ENCODE data around the gene SEPTIN7. TPM values are rescaled to one million over a fixed set of nuclear protein-coding genes. Genes with fewer than 3 reads are reported as not detected.

The SEPTIN7 gene
- total RNA-seq, 2 experiments from 2014 or later = 175 to 270 TPM

DNA sequence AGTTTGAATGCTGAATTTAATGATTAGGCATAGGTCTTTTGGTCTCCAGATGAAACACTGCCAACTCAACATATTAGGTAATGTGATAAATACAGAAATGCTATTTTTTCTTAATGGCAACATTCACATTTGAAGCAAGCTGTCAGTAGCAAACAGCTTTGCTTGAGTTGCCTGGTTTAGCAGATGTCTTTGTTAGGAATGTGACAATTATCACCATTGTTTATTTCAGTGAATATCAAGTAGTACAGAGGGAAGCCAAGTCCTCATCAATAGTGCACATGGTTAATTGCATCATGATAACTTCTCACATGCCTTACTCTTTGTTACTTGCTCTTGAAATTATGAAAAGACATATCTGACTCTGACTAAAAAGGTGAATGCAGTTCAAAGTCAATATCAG lies 23.7 kb upstream of the SEPTIN7 start:
- TF ChIP-seq EZH2phosphoT487 (IDR thresholded peaks at IDR 0.05; ENCODE audit: borderline replicate concordance, low read depth, low read length) = no peak
- TF ChIP-seq, protein P1, sequence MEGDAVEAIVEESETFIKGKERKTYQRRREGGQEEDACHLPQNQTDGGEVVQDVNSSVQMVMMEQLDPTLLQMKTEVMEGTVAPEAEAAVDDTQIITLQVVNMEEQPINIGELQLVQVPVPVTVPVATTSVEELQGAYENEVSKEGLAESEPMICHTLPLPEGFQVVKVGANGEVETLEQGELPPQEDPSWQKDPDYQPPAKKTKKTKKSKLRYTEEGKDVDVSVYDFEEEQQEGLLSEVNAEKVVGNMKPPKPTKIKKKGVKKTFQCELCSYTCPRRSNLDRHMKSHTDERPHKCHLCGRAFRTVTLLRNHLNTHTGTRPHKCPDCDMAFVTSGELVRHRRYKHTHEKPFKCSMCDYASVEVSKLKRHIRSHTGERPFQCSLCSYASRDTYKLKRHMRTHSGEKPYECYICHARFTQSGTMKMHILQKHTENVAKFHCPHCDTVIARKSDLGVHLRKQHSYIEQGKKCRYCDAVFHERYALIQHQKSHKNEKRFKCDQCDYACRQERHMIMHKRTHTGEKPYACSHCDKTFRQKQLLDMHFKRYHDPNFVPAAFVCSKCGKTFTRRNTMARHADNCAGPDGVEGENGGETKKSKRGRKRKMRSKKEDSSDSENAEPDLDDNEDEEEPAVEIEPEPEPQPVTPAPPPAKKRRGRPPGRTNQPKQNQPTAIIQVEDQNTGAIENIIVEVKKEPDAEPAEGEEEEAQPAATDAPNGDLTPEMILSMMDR (conservative IDR thresholded peaks at IDR 0.05; ENCODE audit: low read length) = no peak
- POLR2A ChIA-PET = interaction anchor here (0.7 to 1.8 kb wide), 5 partner anchors 9 to 53 kb away, joined by 3 to 4 read pairs (median 3); no protein-coding TSS in a partner anchor
- CTCF ChIA-PET (ENCODE audit: unreplicated experiment) = no interaction called here
- Histone ChIP-seq H3K4me3 (ENCODE audit: low read depth, low read length, poor library complexity, severe bottlenecking) (no peak overlapping the region), H2AFZ (ENCODE audit: low read length) (no peak overlapping the region), H4K20me1 (ENCODE audit: insufficient read depth, low read length) (no peaks in the 10 kb centered on the region), H3K36me3 (ENCODE audit: insufficient read depth, low read length) (no peaks in the 10 kb centered on the region), H3K27ac (ENCODE audit: low read depth, low read length, poor library complexity, severe bottlenecking) (no peak overlapping the region), H3K4me2 (ENCODE audit: low read length) (no peak overlapping the region), H3K9me2 (ENCODE audit: insufficient read depth, low read length) (no peaks in the 10 kb centered on the region), H3K79me2 (ENCODE audit: insufficient read depth, low read depth, low read length) (no peaks in the 10 kb centered on the region), H3K9me3 (ENCODE audit: low read length) (no peaks in the 10 kb centered on the region), H3K4me1 (ENCODE audit: insufficient read depth, low read length, poor library complexity, severe bottlenecking) (no peaks in the 10 kb centered on the region)
- no TSS peak for BruUV-seq (replicated peaks)
- intact Hi-C loops (cut with micrococcal nuclease; ENCODE audit: unreplicated experiment) = no loop called here
- DNase-seq (ENCODE audit: low spot score) = no peak

GRCh38 chr7:35780070-35780469 lies 20.8 kb upstream of the SEPTIN7 start:
- TF ChIP-seq EZH2phosphoT487 (IDR thresholded peaks at IDR 0.05; ENCODE audit: borderline replicate concordance, low read depth, low read length) = no peak
- H3K9me2 ChIP-seq (ENCODE audit: insufficient read depth, low read length) = no peaks in the 10 kb centered on the region
- H3K79me2 ChIP-seq (ENCODE audit: insufficient read depth, low read depth, low read length) = no peaks in the 10 kb centered on the region
- CTCF ChIA-PET (ENCODE audit: unreplicated experiment) = interaction anchor here (1.0 kb wide), 1 partner anchor 21 kb away, joined by 5 read pairs; the partner anchor contains the start of gene SEPTIN7
- no peak for DNase-seq (ENCODE audit: low spot score)
- POLR2A ChIA-PET = no interaction called here
- no peak overlapping the region for H3K4me2 ChIP-seq (ENCODE audit: low read length)
- no peaks in the 10 kb centered on the region for H3K36me3 ChIP-seq (ENCODE audit: insufficient read depth, low read length)
- no peak overlapping the region for H2AFZ ChIP-seq (ENCODE audit: low read length)
- no peaks in the 10 kb centered on the region for H3K9me3 ChIP-seq (ENCODE audit: low read length)
- intact Hi-C loops (cut with micrococcal nuclease; ENCODE audit: unreplicated experiment) = no loop called here
- no peak overlapping the region for H3K4me3 ChIP-seq (ENCODE audit: low read depth, low read length, poor library complexity, severe bottlenecking)
- BruUV-seq (replicated peaks) = no TSS peak
- H3K27ac ChIP-seq (ENCODE audit: low read depth, low read length, poor library complexity, severe bottlenecking) = no peak overlapping the region
- no peaks in the 10 kb centered on the region for H4K20me1 ChIP-seq (ENCODE audit: insufficient read depth, low read length)
- no peaks in the 10 kb centered on the region for H3K4me1 ChIP-seq (ENCODE audit: insufficient read depth, low read length, poor library complexity, severe bottlenecking)

DNA sequence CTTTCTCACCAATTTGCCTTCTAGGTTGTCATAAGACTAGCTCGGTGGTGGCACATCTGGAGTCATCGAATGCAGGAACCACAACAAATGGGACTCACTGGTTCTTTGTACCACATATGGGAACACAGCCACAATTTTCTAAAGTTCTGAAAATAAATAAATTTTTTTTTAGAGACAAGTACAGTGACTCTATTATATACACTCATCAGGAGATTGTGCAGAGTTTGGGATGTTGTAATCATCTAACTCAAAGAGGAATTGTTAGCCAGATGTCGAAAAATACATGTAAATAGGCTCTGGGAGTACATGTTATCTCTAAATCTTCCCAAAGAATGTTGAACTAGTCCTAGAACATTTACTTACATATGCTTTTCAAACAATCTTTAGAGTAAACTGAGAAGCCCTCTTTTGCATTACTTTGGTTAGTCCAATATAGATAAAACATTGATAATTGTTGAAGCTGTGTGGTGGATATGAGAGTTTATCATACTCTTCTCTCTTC lies 19.6 kb upstream of the SEPTIN7 start:
- Histone ChIP-seq H3K4me1 (ENCODE audit: insufficient read depth, low read length, poor library complexity, severe bottlenecking) (no peaks in the 10 kb centered on the region), H3K9me2 (ENCODE audit: insufficient read depth, low read length) (no peaks in the 10 kb centered on the region), H3K36me3 (ENCODE audit: insufficient read depth, low read length) (no peaks in the 10 kb centered on the region), H3K27ac (ENCODE audit: low read depth, low read length, poor library complexity, severe bottlenecking) (no peak overlapping the region), H2AFZ (ENCODE audit: low read length) (no peak overlapping the region), H3K9me3 (ENCODE audit: low read length) (no peaks in the 10 kb centered on the region), H3K79me2 (ENCODE audit: insufficient read depth, low read depth, low read length) (no peaks in the 10 kb centered on the region), H4K20me1 (ENCODE audit: insufficient read depth, low read length) (no peaks in the 10 kb centered on the region), H3K4me3 (ENCODE audit: low read depth, low read length, poor library complexity, severe bottlenecking) (no peak overlapping the region), H3K4me2 (ENCODE audit: low read length) (no peak overlapping the region)
- ChIA-PET POLR2A (interaction anchor here (0.7 to 0.9 kb wide), 2 partner anchors 10 to 15 kb away, joined by 3 to 6 read pairs; no protein-coding TSS in a partner anchor), CTCF (ENCODE audit: unreplicated experiment) (no interaction called here)
- DNase-seq (ENCODE audit: low spot score) = no peak
- intact Hi-C loops (cut with micrococcal nuclease; ENCODE audit: unreplicated experiment) = no loop called here
- no peak for TF ChIP-seq EZH2phosphoT487 (IDR thresholded peaks at IDR 0.05; ENCODE audit: borderline replicate concordance, low read depth, low read length)
- TF ChIP-seq, protein P1 (conservative IDR thresholded peaks at IDR 0.05; ENCODE audit: low read length) = no peak
- BruUV-seq (replicated peaks) = no TSS peak
